ENCODE data around the gene MCUB. TPM values are rescaled to one million over a fixed set of nuclear protein-coding genes. Genes with fewer than 3 reads are reported as not detected.

The MCUB gene
- total RNA-seq, 1 experiment from 2014 or later, result 24.1 TPM

DNA sequence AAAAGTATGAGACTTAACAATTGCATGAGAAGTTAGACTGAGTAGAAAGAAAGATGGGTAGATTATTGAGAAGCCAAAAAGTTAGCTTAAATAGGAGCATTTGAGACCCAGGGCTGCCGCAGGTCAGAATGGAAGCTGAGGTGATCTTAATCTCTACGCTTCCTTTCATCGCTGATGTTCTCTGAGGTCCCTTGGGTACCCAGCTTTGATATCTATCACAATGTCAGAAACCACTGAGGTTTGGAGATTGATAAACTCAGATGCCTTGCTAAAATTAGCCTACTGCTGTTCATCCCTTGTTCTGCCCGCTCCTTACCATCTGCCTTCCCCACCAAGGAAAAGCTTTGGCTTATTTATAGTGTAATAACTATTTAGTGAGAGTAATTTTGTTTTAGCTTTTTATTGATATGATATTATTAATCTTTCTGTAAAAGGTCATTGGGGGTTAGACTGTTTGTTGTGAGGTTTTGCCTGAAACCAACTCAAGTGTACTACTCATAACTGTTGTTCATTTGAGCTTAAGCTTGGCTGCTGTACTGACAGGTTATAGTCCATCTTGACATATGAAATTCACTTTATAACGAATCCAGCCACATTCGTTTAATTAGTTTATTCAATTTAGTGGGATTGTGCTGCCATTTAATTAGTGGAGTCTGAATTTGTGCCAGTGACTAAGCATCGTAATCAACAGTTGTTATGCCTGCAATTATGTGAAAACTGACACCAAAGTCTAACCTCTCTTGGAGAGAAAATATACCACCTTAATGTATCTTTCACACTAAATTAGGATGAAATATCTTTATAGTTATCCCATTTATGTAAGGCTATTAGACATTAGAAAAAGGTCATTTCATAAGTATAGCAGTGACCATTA is 15.1 kb downstream of the MCUB start:
- CTCF ChIA-PET, result no interaction called here
- intact Hi-C loops (cut with micrococcal nuclease; ENCODE audit: unreplicated experiment), result no loop called here

DNA sequence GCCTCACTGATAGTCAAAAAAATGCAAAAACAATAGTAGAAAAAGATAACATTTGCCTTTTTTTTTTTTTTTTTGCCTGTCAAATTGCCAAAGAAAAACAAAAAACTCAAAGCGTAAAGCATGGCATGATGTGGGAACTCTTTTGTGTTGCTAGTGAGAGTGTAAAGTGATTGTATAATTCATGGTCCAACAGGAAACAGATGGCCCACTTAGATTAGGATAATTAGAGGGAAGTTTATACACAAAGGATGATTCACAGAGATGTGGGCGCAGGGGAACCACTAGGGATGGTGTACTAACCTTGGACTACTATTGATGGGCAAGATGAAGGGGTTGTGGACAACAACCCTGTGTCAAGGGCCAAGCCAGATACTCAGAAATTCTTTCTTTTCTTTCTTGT is 16.4 kb downstream of the MCUB start:
- intact Hi-C loops (cut with micrococcal nuclease; ENCODE audit: unreplicated experiment) (no loop called here), in situ Hi-C loops (cut with HindIII; ENCODE audit: low pct_unique_long_range_greater_than_20kb, low sequenced_read_pairs) (no loop called here)
- H3K4me1 ChIP-seq (ENCODE audit: control insufficient read depth, insufficient read depth, low read length), result no peaks in the 10 kb centered on the region
- ATAC-seq (no peak), DNase-seq (ENCODE audit: low read depth, low spot score) (no peak)
- ChIA-PET CTCF (no interaction called here), POLR2A (no interaction called here)
- H3K27ac ChIP-seq (ENCODE audit: low read length), result no peak overlapping the region
- no TSS peak for BruUV-seq (replicated peaks)
- H3K27me3 ChIP-seq (ENCODE audit: control insufficient read depth, insufficient read depth, low read length), result no peaks in the 10 kb centered on the region
- H3K36me3 ChIP-seq (ENCODE audit: control insufficient read depth, insufficient read depth, low read length), result no peaks in the 10 kb centered on the region
- H3K9me3 ChIP-seq (ENCODE audit: control insufficient read depth, insufficient read depth, low read depth, low read length), result no peaks in the 10 kb centered on the region
- TF ChIP-seq SIN3A (IDR thresholded peaks at IDR 0.05; ENCODE audit: borderline replicate concordance, insufficient read depth, low read depth, low read length) (no peak), TCF7L2 (IDR thresholded peaks at IDR 0.05; ENCODE audit: low read depth, low read length) (no peak), POLR2AphosphoS5 (IDR thresholded peaks at IDR 0.05; ENCODE audit: low read depth, low read length) (no peak), CTCF (IDR thresholded peaks at IDR 0.05) (no peak)
- TF ChIP-seq, protein P1, sequence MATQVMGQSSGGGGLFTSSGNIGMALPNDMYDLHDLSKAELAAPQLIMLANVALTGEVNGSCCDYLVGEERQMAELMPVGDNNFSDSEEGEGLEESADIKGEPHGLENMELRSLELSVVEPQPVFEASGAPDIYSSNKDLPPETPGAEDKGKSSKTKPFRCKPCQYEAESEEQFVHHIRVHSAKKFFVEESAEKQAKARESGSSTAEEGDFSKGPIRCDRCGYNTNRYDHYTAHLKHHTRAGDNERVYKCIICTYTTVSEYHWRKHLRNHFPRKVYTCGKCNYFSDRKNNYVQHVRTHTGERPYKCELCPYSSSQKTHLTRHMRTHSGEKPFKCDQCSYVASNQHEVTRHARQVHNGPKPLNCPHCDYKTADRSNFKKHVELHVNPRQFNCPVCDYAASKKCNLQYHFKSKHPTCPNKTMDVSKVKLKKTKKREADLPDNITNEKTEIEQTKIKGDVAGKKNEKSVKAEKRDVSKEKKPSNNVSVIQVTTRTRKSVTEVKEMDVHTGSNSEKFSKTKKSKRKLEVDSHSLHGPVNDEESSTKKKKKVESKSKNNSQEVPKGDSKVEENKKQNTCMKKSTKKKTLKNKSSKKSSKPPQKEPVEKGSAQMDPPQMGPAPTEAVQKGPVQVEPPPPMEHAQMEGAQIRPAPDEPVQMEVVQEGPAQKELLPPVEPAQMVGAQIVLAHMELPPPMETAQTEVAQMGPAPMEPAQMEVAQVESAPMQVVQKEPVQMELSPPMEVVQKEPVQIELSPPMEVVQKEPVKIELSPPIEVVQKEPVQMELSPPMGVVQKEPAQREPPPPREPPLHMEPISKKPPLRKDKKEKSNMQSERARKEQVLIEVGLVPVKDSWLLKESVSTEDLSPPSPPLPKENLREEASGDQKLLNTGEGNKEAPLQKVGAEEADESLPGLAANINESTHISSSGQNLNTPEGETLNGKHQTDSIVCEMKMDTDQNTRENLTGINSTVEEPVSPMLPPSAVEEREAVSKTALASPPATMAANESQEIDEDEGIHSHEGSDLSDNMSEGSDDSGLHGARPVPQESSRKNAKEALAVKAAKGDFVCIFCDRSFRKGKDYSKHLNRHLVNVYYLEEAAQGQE (IDR thresholded peaks at IDR 0.05; ENCODE audit: insufficient read depth in 1 of 2, low read depth in 2 of 2, low read length in 1 of 2), result no peak
- no peak overlapping the region for H3K4me3 ChIP-seq (ENCODE audit: low read depth in 2 of 2, low read length in 2 of 2)

More for the DNA sequence above, 15.1 kb downstream of the MCUB start:
- DNase-seq (ENCODE audit: low read depth, low spot score) (no peak), ATAC-seq (no peak)
- no peaks in the 10 kb centered on the region for H3K36me3 ChIP-seq (ENCODE audit: control insufficient read depth, insufficient read depth, low read length)
- H3K4me1 ChIP-seq (ENCODE audit: control insufficient read depth, insufficient read depth, low read length), result no peaks in the 10 kb centered on the region
- POLR2A ChIA-PET, result no interaction called here
- no peak overlapping the region for H3K4me3 ChIP-seq (ENCODE audit: low read depth in 2 of 2, low read length in 2 of 2)
- H3K27ac ChIP-seq (ENCODE audit: low read length), result no peak overlapping the region
- TF ChIP-seq TCF7L2 (IDR thresholded peaks at IDR 0.05; ENCODE audit: low read depth, low read length), result no peak
- no peak for TF ChIP-seq POLR2AphosphoS5 (IDR thresholded peaks at IDR 0.05; ENCODE audit: low read depth, low read length)
- no peak for TF ChIP-seq CTCF (IDR thresholded peaks at IDR 0.05)
- TF ChIP-seq, protein P1 (IDR thresholded peaks at IDR 0.05; ENCODE audit: insufficient read depth in 1 of 2, low read depth in 2 of 2, low read length in 1 of 2), result no peak
- no peak for TF ChIP-seq SIN3A (IDR thresholded peaks at IDR 0.05; ENCODE audit: borderline replicate concordance, insufficient read depth, low read depth, low read length)
- no TSS peak for BruUV-seq (replicated peaks)
- no peaks in the 10 kb centered on the region for H3K9me3 ChIP-seq (ENCODE audit: control insufficient read depth, insufficient read depth, low read depth, low read length)
- H3K27me3 ChIP-seq (ENCODE audit: control insufficient read depth, insufficient read depth, low read length), result no peaks in the 10 kb centered on the region
- in situ Hi-C loops (cut with HindIII; ENCODE audit: low pct_unique_long_range_greater_than_20kb, low sequenced_read_pairs), result no loop called here
